GM12801 (cell line): ENCODE data around the gene OTUD7B.

Experiments
- CTCF ChIP-seq: IDR thresholded peaks from one replicate; pipeline ENCODE4 v1.5.1; 2011; ENCODE audit warnings: control low read depth; ENCODE audit not compliant: insufficient read length; ENCODE audit errors: extremely low read depth

The OTUD7B gene

DNA sequence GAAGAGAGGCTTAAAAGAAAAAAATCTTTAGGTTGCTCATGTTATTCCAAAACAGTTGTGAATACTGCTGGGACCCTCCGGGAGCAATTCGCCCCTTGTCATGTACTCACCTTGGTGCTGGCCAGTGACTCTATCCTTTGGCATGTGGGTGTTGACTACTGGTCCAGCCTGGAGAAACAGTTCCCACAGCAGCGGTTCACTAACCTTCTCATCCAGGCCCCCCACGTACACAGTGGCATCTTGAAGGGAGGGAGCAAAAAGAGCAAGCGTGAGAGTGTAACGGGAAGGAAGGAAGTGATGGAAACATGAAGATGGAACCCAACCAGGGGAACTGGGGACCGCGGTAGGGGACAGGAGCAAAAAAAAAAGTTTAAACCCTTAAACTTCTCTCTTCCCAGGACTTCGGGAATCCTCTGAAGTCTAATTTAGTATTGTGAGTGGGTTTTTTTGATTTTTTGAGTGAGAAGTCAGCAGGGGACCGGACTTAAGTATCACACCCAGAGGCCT lies 83.4 kb downstream of the OTUD7B start:
- no peak for TF ChIP-seq CTCF

DNA sequence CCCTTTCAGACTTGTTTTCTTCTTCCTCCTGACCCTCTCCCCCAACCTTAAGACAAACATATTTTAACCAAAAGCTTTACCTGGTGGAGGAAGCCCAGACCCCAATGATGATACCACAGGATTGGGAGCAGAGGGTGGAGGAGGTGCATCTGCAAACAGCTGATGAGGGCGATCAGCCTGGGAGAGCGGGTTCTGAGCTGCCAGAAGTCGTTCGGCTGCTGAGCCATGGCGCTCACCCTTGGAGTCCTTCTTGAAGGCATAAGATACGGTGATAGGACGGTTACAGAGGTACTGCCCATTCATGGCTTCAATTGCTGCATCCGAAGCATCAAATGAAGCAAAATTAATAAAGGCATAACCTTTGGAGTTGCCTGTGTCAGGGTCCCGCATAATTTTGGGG lies 84.2 kb downstream of the OTUD7B start:
- no peak for TF ChIP-seq CTCF

GRCh38 chr1:149925751-149926150 lies 84.8 kb downstream of the OTUD7B start:
- TF ChIP-seq CTCF, result no peak

DNA sequence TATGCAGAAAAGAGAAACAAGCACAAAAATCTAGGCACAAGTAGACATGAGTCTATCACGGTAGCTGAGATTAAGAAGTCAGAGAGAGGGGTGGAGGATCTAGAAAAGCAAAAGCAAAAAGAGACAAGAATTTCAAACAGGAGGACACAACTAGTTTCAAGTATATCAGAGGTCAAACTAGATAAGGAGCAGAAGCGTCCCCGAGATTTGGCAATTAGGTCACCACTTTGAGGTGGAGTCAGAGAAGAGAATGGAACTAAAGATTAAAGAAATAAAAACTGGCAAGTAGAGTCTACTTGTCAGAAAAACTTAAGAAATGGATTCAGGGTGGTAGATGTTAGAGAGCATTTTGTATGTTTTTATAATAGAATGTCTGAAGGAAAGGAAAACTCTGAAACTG lies 85.2 kb downstream of the OTUD7B start:
- TF ChIP-seq CTCF, result no peak

- no peak for TF ChIP-seq CTCF
Observed at GRCh38 chr1:149923626-149924025, 86.9 kb downstream of the OTUD7B start.

GRCh38 chr1:149917571-149918144 lies 92.9 kb downstream of the OTUD7B start, which contains the start of gene SV2A:
Gene SV2A (minus strand): TSS chr1:149917844. CDS start chr1:149913840, 4,004 bp downstream.
- TF ChIP-seq CTCF, result no peak

GRCh38 chr1:149916898-149917252 lies 93.7 kb downstream of the OTUD7B start:
- no peak for TF ChIP-seq CTCF
